PC-3 (cell line): ENCODE results near the gene TCF12. TPM values are rescaled to one million over a fixed set of nuclear protein-coding genes. Genes with fewer than 3 reads are reported as not detected.

Experiments used
- ATAC-seq: fragments of 200-7000 bp; cut with Tn5 transposase; 2 replicates; pipeline ENCODE4 v1.9.1; 2020; ENCODE audit warnings: mild to moderate bottlenecking, moderate library complexity
- BruUV-seq: library from RNA; stranded (reverse); fragments of 400-500 nt; replicated peaks from 2 replicates; lab custom pipeline; 2021; lab: Mats Ljungman, UMichigan
- CTCF ChIA-PET: fragments of 300-600 bp; sonication (Branson Sonifier 250); formaldehyde crosslinking; loops from one replicate; lab custom pipeline; 2022; ENCODE audit warnings: antibody characterized with exemption; lab: Charles Lee
- POLR2A ChIA-PET: fragments of 300-600 bp; sonication (Branson Sonifier 250); formaldehyde crosslinking; loops from one replicate; lab custom pipeline; 2022; ENCODE audit warnings: antibody characterized with exemption; ENCODE audit not compliant: unreplicated experiment; lab: Charles Lee
- DNase-seq: peaks from one replicate; pipeline ENCODE4 v3.0.0-alpha.2; 2015
- H2AFZ ChIP-seq: fragments of 300-600 bp; sonication (generic); 2 replicates; pipeline ENCODE4 v1.6.0; 2016; ENCODE audit warnings: antibody characterized with exemption, low read length
- H3F3A ChIP-seq: fragments of 300-600 bp; sonication (generic); one replicate; pipeline ENCODE4 v1.6.0; 2017; ENCODE audit warnings: antibody characterized with exemption, low read length, control low read depth, mild to moderate bottlenecking; ENCODE audit not compliant: unreplicated experiment
- H3K27ac ChIP-seq: fragments of 300-600 bp; sonication (generic); 2 replicates; pipeline ENCODE4 v1.5.1; 2016; ENCODE audit warnings: mild to moderate bottlenecking, low read length
- H3K27me3 ChIP-seq: fragments of 300-600 bp; sonication (generic); 2 replicates; pipeline ENCODE4 v1.6.1; 2016; ENCODE audit warnings: low read length, mixed read lengths
- H3K36me3 ChIP-seq: fragments of 300-600 bp; sonication (generic); 2 replicates; pipeline ENCODE4 v1.6.1; 2016; ENCODE audit warnings: low read depth, mixed run types, low read length, mixed read lengths
- H3K4me1 ChIP-seq: fragments of 300-600 bp; sonication (generic); 2 replicates; pipeline ENCODE4 v1.5.1; 2016; ENCODE audit warnings: low read length; ENCODE audit not compliant: insufficient read depth
- H3K4me2 ChIP-seq: fragments of 300-600 bp; sonication (generic); 2 replicates; pipeline ENCODE4 v1.6.0; 2016; ENCODE audit warnings: low read length
- H3K4me3 ChIP-seq: fragments of 300-600 bp; sonication (generic); 2 replicates; pipeline ENCODE4 v1.5.1; 2016; ENCODE audit warnings: mild to moderate bottlenecking, low read length, mixed read lengths
- H3K79me2 ChIP-seq: fragments of 300-600 bp; sonication (generic); 2 replicates; pipeline ENCODE4 v1.6.1; 2017; ENCODE audit warnings: low read length, mixed read lengths
- H3K9ac ChIP-seq: fragments of 300-600 bp; sonication (generic); 2 replicates; pipeline ENCODE4 v1.6.0; 2016; ENCODE audit warnings: mild to moderate bottlenecking, low read length
- H3K9me2 ChIP-seq: fragments of 300-600 bp; sonication (generic); replicated peaks from 2 replicates; pipeline ENCODE4 v1.6.1; 2016; ENCODE audit warnings: mixed run types, low read length, mixed read lengths
- H3K9me3 ChIP-seq: fragments of 300-600 bp; sonication (generic); 2 replicates; pipeline ENCODE4 v1.6.1; 2016; ENCODE audit warnings: low read length, mixed read lengths
- H4K20me1 ChIP-seq: fragments of 300-600 bp; sonication (generic); 2 replicates; pipeline ENCODE4 v1.6.1; 2016; ENCODE audit warnings: low read length, mixed read lengths
- CTCF ChIP-seq: fragments of 300-600 bp; sonication (generic); conservative IDR thresholded peaks from 2 replicates; pipeline ENCODE4 v1.5.1; 2017; ENCODE audit warnings: antibody characterized with exemption, low read depth, mild to moderate bottlenecking, low read length
- EZH2 ChIP-seq: fragments of 300-600 bp; sonication (generic); IDR thresholded peaks from one replicate; pipeline ENCODE4 v1.6.1; 2017; ENCODE audit warnings: antibody characterized with exemption, mild to moderate bottlenecking, low read length; ENCODE audit not compliant: unreplicated experiment
- EZH2phosphoT487 ChIP-seq: fragments of 300-600 bp; sonication (generic); IDR thresholded peaks from 2 replicates; pipeline ENCODE4 v1.6.1; 2018; ENCODE audit warnings: mild to moderate bottlenecking, antibody characterized with exemption, low read length, borderline replicate concordance
- intact Hi-C: fragments of 100-400 bp; cut with micrococcal nuclease; formaldehyde crosslinking; loops from 2 replicates; pipeline ENCODE4 v1.9.0; 2023
- total RNA-seq: library from RNA; depleted of rRNA; stranded (reverse); fragments of >200 nt; gene quantifications from 2 replicates; pipeline ENCODE4 v1.2.3, GENCODE V29; 2014

The TCF12 gene
- total RNA-seq, 1 experiment from 2014 or later: 103 TPM

- H3K4me1 ChIP-seq: no peaks in the 10 kb centered on the region
- no peaks in the 10 kb centered on the region for H3K36me3 ChIP-seq
- ChIA-PET CTCF (no interaction called here), POLR2A (interaction anchor here (0.6 kb wide), 1 partner anchor 67 kb away, joined by 6 read pairs; no protein-coding TSS in a partner anchor)
- H3K9me3 ChIP-seq: no peaks in the 10 kb centered on the region
- intact Hi-C loops: no loop called here
- H3K27ac ChIP-seq: no peak overlapping the region
- no peak overlapping the region for H3K4me2 ChIP-seq
- H3K4me3 ChIP-seq: no peak overlapping the region
- DNase-seq (no peak), ATAC-seq (no peak)
- H3K9ac ChIP-seq: no peak overlapping the region
- H2AFZ ChIP-seq: no peak overlapping the region
- TF ChIP-seq EZH2phosphoT487 (no peak), EZH2 (no peak), CTCF (no peak)
- H3F3A ChIP-seq: no peaks in the 10 kb centered on the region
- no peaks in the 10 kb centered on the region for H4K20me1 ChIP-seq
- no peaks in the 10 kb centered on the region for H3K27me3 ChIP-seq
- BruUV-seq: no TSS peak
- H3K9me2 ChIP-seq: no peaks in the 10 kb centered on the region
- no peaks in the 10 kb centered on the region for H3K79me2 ChIP-seq
Measured at GRCh38 chr15:57100136-57100539, 181.7 kb downstream of the TCF12 start.

- Histone ChIP-seq H3F3A (no peaks in the 10 kb centered on the region), H3K9me2 (no peaks in the 10 kb centered on the region), H3K79me2 (no peaks in the 10 kb centered on the region), H3K36me3 (no peaks in the 10 kb centered on the region), H4K20me1 (no peaks in the 10 kb centered on the region), H3K27ac (no peak overlapping the region), H3K4me1 (no peaks in the 10 kb centered on the region), H3K9ac (no peak overlapping the region), H3K27me3 (no peaks in the 10 kb centered on the region), H3K4me2 (no peak overlapping the region), H2AFZ (no peak overlapping the region), H3K9me3 (no peaks in the 10 kb centered on the region), H3K4me3 (no peak overlapping the region)
- ChIA-PET CTCF (no interaction called here), POLR2A (no interaction called here)
- no peak for ATAC-seq
- intact Hi-C loops: no loop called here
- TF ChIP-seq EZH2phosphoT487 (no peak), EZH2 (no peak), CTCF (no peak)
- BruUV-seq: no TSS peak
- DNase-seq: no peak
Measured at GRCh38 chr15:57102858-57103257, 184.4 kb downstream of the TCF12 start.

- intact Hi-C loops: no loop called here
- Histone ChIP-seq H3K27me3 (no peaks in the 10 kb centered on the region), H3K27ac (no peak overlapping the region), H3K9me2 (no peaks in the 10 kb centered on the region), H3K36me3 (no peaks in the 10 kb centered on the region), H3F3A (no peaks in the 10 kb centered on the region), H3K4me1 (no peaks in the 10 kb centered on the region), H3K9ac (no peak overlapping the region), H3K79me2 (no peaks in the 10 kb centered on the region), H3K4me3 (no peak overlapping the region), H3K4me2 (no peak overlapping the region), H2AFZ (no peak overlapping the region), H3K9me3 (no peaks in the 10 kb centered on the region), H4K20me1 (no peaks in the 10 kb centered on the region)
- DNase-seq: no peak
- POLR2A ChIA-PET: no interaction called here
- BruUV-seq: no TSS peak
- CTCF ChIA-PET: no interaction called here
- no peak for TF ChIP-seq EZH2phosphoT487
- no peak for TF ChIP-seq EZH2
- TF ChIP-seq CTCF: no peak
- ATAC-seq: no peak
Measured at GRCh38 chr15:57108296-57108695, 189.9 kb downstream of the TCF12 start.
